ENCODE data around the gene UBE2S. TPM values are rescaled to one million over a fixed set of nuclear protein-coding genes. Genes with fewer than 3 reads are reported as not detected.
A peak's percentile ranks its signal among the peaks of the same experiment; 100 is the strongest.
"Not testable (repeated sequence)": the region's sequence is repeated elsewhere in the genome, so short reads cannot be mapped to it uniquely, and the experiment has no call there.

UBE2S gene
- total RNA-seq (2021; ENCODE audit: unreplicated experiment), result 635 TPM
- 684 TPM for polyA plus RNA-seq (2012; ENCODE audit: insufficient read length)
- percentile 96 among the genes with signal in this experiment for Bru-seq, nascent RNA
- percentile 92 among the genes with signal in this experiment for BruChase-seq, experiment 1, labeled RNA remaining after a 2-hour chase
- percentile 96 among the genes with signal in this experiment for BruChase-seq, experiment 2, labeled RNA remaining after a 6-hour chase
- long read RNA-seq, transcript UBE2S-201 (4 exons, 2,548 nt), result major isoform, 1,145 of 1,267 reads
- long read RNA-seq, transcript UBE2S-202 (5 exons, 743 nt), result minor isoform, 21 of 1,267 reads
- long read RNA-seq, partial matches to known transcripts, result 25 of 1,267 reads
- long read RNA-seq, other reads (novel, unspliced or antisense), result 76 of 1,267 reads

DNA sequence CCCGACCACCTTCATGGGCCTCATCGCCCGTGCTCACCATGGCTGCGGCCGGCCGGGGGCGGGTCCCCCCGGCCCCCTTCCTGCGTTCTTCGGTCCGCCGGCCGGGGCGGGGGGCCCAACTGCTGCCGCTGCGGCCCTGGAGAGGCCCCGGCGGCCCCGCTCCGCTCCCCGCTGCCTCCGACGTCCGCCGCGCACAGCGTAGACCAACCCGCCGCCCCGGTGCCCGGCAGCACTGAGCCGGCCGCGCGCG is at the start of gene UBE2S:
Gene UBE2S, minus strand, starts transcription at position 239 of the 250 bp plus-strand sequence. Its CDS starts 199 bp downstream, at position 40.
- ATAC-seq, result peak; percentile 28; the same call in 1 of the 2 replicates
- Histone ChIP-seq H3K27ac (ENCODE audit: low read length) (peak within 1 kb of the TSS; percentile 100), H3K4me3 (ENCODE audit: low read depth in 2 of 2, low read length in 2 of 2) (peak within 1 kb of the TSS; percentile 85 to 88), H3K4me1 (ENCODE audit: control insufficient read depth, insufficient read depth, low read length) (peaks cover 29% of the 10 kb centered on the region), H3K36me3 (ENCODE audit: control insufficient read depth, insufficient read depth, low read length) (peaks cover 24% of the 10 kb centered on the region)
- POLR2A ChIA-PET, result interaction anchor here (0.6 to 0.7 kb wide), 3 partner anchors 10 to 192 kb away, joined by 3 to 9 read pairs (median 7); partner anchors contain the start of gene FIZ1
- BruUV-seq (replicated peaks); H3K9me3 ChIP-seq (ENCODE audit: control insufficient read depth, insufficient read depth, low read depth, low read length); intact Hi-C loops (cut with micrococcal nuclease; ENCODE audit: unreplicated experiment); in situ Hi-C loops (cut with HindIII; ENCODE audit: low pct_unique_long_range_greater_than_20kb, low sequenced_read_pairs); H3K27me3 ChIP-seq (ENCODE audit: control insufficient read depth, insufficient read depth, low read length); DNase-seq (ENCODE audit: low read depth, low spot score): not testable (repeated sequence)
- peak; percentile 98 for TF ChIP-seq POLR2AphosphoS5 (IDR thresholded peaks at IDR 0.05; ENCODE audit: low read depth, low read length)
- CTCF ChIA-PET, result interaction anchor here (0.7 kb wide), 1 partner anchor 119 kb away, joined by 5 read pairs; no protein-coding TSS in a partner anchor

DNA sequence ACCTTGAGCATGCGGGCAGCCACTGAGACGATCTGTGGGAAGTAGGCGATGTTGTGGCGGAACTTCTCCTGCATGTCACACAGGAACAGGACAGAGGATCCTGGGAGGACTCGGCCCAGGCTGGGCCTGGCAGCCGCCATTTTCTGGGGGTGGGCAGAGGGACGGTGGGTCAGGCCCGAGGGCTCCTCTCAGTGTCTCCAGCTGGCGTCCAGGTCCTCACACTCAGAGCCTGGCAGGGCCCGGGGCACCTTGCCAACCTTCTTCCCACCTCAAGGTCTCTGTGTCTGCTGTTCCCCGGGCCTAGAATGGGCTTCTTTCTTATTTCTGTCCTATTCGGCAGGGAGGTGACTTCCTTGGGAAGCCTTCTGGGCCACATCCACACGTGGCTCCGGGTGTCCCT is 48.8 kb upstream of the UBE2S start:
- H3K4me1 ChIP-seq (ENCODE audit: control insufficient read depth, insufficient read depth, low read length), result peaks cover 10% of the 10 kb centered on the region
- ChIA-PET POLR2A (no interaction called here), CTCF (no interaction called here)
- TF ChIP-seq TCF7L2 (IDR thresholded peaks at IDR 0.05; ENCODE audit: low read depth, low read length) (no peak), SIN3A (IDR thresholded peaks at IDR 0.05; ENCODE audit: borderline replicate concordance, insufficient read depth, low read depth, low read length) (no peak)
- TF ChIP-seq, protein P1, sequence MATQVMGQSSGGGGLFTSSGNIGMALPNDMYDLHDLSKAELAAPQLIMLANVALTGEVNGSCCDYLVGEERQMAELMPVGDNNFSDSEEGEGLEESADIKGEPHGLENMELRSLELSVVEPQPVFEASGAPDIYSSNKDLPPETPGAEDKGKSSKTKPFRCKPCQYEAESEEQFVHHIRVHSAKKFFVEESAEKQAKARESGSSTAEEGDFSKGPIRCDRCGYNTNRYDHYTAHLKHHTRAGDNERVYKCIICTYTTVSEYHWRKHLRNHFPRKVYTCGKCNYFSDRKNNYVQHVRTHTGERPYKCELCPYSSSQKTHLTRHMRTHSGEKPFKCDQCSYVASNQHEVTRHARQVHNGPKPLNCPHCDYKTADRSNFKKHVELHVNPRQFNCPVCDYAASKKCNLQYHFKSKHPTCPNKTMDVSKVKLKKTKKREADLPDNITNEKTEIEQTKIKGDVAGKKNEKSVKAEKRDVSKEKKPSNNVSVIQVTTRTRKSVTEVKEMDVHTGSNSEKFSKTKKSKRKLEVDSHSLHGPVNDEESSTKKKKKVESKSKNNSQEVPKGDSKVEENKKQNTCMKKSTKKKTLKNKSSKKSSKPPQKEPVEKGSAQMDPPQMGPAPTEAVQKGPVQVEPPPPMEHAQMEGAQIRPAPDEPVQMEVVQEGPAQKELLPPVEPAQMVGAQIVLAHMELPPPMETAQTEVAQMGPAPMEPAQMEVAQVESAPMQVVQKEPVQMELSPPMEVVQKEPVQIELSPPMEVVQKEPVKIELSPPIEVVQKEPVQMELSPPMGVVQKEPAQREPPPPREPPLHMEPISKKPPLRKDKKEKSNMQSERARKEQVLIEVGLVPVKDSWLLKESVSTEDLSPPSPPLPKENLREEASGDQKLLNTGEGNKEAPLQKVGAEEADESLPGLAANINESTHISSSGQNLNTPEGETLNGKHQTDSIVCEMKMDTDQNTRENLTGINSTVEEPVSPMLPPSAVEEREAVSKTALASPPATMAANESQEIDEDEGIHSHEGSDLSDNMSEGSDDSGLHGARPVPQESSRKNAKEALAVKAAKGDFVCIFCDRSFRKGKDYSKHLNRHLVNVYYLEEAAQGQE (IDR thresholded peaks at IDR 0.05; ENCODE audit: insufficient read depth in 1 of 2, low read depth in 2 of 2, low read length in 1 of 2), result no peak
- TF ChIP-seq, protein P2, sequence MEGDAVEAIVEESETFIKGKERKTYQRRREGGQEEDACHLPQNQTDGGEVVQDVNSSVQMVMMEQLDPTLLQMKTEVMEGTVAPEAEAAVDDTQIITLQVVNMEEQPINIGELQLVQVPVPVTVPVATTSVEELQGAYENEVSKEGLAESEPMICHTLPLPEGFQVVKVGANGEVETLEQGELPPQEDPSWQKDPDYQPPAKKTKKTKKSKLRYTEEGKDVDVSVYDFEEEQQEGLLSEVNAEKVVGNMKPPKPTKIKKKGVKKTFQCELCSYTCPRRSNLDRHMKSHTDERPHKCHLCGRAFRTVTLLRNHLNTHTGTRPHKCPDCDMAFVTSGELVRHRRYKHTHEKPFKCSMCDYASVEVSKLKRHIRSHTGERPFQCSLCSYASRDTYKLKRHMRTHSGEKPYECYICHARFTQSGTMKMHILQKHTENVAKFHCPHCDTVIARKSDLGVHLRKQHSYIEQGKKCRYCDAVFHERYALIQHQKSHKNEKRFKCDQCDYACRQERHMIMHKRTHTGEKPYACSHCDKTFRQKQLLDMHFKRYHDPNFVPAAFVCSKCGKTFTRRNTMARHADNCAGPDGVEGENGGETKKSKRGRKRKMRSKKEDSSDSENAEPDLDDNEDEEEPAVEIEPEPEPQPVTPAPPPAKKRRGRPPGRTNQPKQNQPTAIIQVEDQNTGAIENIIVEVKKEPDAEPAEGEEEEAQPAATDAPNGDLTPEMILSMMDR (IDR thresholded peaks at IDR 0.05), result no peak
- no peak overlapping the region for H3K27ac ChIP-seq (ENCODE audit: low read length)
- H3K27me3 ChIP-seq (ENCODE audit: control insufficient read depth, insufficient read depth, low read length), result no peaks in the 10 kb centered on the region; the same call in 1 of the 2 replicates
- no peak for DNase-seq (ENCODE audit: low read depth, low spot score)
- intact Hi-C loops (cut with micrococcal nuclease; ENCODE audit: unreplicated experiment), result no loop called here
- no TSS peak for BruUV-seq (replicated peaks)
- no peaks in the 10 kb centered on the region for H3K9me3 ChIP-seq (ENCODE audit: control insufficient read depth, insufficient read depth, low read depth, low read length)
- no peak overlapping the region for H3K4me3 ChIP-seq (ENCODE audit: low read depth in 2 of 2, low read length in 2 of 2)
- ATAC-seq, result no peak
- 0 out of 2 replicates have a peak, but pooled peaks cover 3% of the 10 kb centered on the region for H3K36me3 ChIP-seq (ENCODE audit: control insufficient read depth, insufficient read depth, low read length)
- in situ Hi-C loops (cut with HindIII; ENCODE audit: low pct_unique_long_range_greater_than_20kb, low sequenced_read_pairs), result no loop called here
